Putamen (tissue), 1 donor: Measurements from ENCODE around the gene LCE2A.

Source experiments
- DNase-seq: peaks from one replicate; pipeline ENCODE4 v3.0.0-alpha.2; 2016; ENCODE audit warnings: low spot score

The LCE2A gene

GRCh38 chr1:152743371-152744145 is 45.4 kb downstream of the LCE2A start:
- DNase-seq: no peak

- no peak for DNase-seq
These were observed 47.2 kb downstream of the LCE2A start for GRCh38 chr1:152745289-152745704.

GRCh38 chr1:152745765-152746444 is 47.8 kb downstream of the LCE2A start:
- no peak for DNase-seq

DNA sequence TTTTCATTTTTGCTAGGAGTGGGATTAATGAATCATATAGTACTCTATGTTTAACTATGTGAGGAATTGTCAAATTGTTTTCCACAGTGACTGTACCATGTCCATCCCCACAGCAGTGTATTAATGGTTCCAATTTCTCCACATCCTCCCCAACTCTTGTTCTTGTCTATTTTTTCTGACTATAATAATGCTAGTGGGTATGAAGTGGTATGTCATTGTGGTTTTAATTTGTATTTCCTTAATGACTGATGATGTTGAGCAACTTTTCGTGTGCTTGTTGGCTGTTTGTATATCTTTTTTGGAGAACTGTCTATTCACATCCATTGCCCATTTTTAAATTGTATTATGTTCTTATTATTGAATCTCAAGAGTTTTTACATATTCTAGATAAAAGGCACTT is 49.7 kb downstream of the LCE2A start:
- no peak for DNase-seq
